Activated CD4-positive, alpha-beta T cell treated with anti-CD3 and anti-CD28 coated beads, Interleukin-2, amount 50 U/mL, for 16 hours (primary cell): ENCODE data around the gene CSDE1.
A peak's percentile ranks its signal among the peaks of the same experiment; 100 is the strongest.
"Not testable (repeated sequence)": the region's sequence is repeated elsewhere in the genome, so short reads cannot be mapped to it uniquely, and the experiment has no call there.

Experiments used
- DNase-seq: peaks from one replicate; pipeline ENCODE4 v3.0.0-alpha.2; 2020

Gene CSDE1

DNA sequence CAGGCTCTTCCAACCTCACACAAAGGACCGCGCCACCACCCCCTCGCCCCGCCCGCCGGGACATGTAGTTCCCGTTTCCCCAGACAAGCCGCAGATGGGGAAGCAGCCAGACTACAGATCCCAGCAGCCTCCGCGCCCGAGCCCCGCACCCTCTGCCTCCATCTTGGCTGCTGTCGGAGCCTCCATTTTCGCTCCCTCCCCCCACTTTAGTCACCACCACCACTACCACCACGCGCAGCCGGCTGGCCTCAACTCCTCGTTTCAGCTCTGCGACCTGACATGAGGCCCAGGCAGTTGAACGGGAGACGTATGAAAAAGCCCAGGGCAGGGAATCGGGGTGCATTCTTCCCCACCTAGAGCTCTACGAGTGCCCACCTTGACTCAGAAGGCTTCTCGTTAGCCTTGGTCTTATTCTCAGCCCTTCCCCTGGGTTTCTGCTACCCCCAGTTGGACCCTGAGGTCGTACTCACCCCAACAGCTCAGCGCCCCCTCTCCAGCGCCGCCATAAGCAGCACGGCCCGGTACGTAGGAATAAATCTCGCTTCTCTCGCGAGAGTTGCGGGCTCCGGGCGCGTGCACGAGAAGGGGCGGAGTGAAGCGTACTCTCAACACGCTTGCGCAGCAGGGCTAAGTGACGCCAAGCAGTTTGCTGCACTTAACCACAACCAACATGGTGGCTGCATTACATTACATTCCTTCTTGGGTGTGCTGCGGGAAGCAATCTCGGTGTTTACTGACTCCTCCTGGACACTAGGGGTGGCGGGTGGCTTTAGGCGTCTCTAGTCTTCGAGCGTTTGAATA, at the start of gene CSDE1:
TSS of gene CSDE1 (minus strand) at position 530 of the 801 bp plus-strand sequence. CDS start 18,094 bp downstream, outside the sequence.
- peak; percentile 98 for DNase-seq

DNA sequence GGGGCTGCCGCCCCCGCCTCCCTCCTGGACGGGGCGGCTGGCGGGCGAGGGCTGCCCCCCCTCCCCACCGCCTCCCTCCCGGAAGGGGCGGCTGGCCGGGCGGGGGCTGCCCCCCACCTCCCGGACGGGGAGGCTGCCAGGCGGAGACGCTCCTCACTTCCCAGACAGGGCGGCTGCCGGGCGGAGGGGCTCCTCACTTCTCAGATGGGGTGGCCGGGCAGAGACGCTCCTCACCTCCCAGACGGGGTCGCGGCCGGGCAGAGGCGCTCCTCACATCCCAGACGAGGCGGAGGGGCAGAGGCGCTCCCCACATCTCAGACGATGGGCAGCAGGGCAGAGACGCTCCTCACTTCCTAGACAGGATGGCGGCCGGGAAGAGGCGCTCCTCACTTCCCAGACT, 46.7 kb upstream of the CSDE1 start:
- DNase-seq: not testable (repeated sequence)

DNA sequence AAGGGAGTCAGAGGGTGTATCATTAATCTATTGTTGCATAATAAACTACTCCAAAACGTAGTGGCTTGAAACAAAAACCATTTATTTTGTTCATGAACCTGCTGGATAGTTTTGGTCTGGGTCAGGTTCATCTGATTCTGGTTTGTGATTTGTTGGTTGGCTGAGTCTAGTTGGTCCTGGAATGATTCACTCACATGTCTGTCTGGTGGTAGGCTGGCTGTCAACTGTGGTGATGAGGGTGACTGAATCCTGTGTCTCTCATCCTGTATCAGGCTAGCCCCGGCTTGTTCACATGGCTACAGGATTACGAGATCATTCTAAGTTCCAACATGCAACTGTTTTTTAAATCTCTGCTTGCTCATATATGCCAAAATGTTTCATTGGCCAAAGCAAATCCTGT, 45.2 kb upstream of the CSDE1 start:
- peak; percentile 6 for DNase-seq

DNA sequence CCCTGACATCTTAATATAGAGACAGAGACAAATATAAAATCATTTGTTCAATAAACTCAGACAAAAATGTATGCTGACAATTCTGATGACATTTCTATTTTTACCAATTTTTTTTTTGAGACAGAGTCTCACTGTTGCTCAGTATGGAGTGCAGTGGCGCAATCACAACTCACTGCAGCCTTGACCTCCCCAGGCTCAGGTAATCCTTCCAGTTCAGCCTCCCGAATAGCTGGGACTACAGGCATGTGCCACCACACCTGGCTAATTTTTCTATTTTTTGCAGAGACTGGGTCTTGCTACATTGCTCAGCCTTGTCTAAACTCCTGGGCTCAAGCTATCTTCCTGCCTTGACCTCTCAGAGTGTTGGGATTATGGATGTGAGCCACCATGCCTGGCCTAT, 36.3 kb upstream of the CSDE1 start:
- no peak for DNase-seq

DNA sequence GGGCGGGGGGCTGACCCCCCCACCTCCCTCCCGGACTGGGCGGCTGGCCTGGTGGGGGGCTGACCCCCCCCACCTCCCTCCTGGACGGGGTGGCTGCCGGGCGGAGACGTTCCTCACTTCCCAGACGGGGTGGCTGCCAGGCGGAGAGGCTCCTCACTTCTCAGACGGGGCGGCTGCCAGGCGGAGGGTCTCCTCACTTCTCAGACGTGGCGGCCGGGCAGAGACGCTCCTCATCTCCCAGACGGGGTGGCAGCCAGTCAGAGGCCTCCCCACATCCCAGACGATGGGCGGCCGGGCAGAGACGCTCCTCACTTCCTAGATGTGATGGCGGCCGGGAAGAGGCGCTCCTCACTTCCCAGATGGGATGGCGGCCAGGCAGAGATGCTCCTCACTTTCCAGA, 32.8 kb upstream of the CSDE1 start:
- not testable (repeated sequence) for DNase-seq

DNA sequence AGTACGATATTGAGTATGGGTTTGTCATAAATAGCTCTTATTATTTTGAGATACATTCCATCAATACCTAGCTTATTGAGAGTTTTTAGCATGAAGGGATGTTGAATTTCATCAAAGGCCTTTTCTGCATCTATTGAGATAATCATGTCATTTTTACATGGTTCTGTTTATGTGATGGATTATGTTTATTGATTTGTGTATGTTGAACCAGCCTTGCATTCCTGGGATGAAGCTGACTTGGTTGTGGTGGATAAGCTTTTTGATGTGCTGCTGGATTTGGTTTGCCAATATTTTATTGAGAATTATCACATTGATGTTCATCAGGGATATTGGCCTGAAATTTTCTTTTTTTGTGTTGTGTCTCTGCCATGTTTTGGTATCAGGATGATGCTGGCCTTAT, 28.7 kb upstream of the CSDE1 start:
- not testable (repeated sequence) for DNase-seq

DNA sequence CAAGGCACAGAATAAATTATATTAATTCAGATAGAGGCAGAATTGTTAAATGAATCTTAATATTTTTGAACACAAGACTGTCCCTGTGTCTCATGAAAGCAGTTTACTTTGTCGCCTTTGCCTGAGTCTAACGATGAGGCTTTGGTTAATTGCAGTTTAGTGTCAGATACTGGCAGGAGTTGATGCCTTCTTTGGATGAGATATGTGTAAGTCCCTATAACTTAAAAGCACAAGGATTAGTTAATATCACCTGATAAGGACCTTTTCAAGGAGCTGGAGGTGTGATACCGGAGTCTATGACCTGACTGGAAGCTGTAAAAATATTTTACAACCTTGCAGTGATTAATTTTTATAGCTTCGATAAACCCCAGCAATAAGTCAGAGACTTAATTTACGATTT, 24.7 kb upstream of the CSDE1 start:
- DNase-seq: no peak

DNA sequence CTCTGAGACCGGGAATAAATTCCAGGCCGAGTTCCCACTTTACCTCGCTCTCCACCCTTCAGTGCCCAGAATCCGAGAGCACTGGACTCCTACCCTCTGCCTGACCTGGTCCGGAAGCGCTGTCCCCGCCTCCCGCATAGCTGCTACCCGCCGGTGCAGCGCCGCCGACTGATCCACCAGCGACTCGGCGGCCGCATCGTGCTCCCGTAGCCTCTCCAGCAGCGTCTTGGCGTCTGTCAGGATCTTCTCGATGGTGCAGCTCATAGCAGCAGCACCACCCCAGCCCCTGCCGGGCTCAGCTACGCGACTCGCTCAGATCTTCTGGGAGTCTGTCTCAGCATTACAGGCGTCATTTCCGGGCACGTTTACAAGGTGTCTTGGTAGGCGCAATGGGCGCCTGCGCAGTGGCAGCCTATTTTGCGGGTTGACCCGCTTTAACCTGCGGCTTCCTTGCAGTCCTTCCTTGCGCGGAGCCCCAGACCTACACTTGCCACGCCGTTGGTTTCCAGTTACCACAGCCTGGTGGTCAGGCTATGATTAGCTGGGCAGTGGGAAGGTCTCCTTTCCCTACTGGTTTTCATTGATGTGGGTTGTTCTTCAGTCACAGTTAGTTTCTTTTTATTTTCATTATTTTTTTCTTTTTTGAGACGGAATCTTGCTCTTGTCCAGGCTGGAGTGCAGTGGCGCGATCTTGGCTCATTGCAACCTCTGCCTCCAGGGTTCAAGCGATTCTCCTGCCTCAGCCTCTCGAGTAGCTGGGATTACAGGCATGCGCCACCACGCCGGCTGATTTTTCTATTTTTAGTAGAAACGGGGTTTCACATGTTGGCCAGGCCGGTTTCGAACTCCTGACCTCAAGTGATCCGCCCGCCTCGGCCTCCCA, 22.8 kb upstream of the CSDE1 start, which contains the start of gene SIKE1:
TSS of gene SIKE1 (minus strand) at position 342 of the 883 bp plus-strand sequence. CDS start at position 264, 78 bp downstream.
- DNase-seq: peak; percentile 96

DNA sequence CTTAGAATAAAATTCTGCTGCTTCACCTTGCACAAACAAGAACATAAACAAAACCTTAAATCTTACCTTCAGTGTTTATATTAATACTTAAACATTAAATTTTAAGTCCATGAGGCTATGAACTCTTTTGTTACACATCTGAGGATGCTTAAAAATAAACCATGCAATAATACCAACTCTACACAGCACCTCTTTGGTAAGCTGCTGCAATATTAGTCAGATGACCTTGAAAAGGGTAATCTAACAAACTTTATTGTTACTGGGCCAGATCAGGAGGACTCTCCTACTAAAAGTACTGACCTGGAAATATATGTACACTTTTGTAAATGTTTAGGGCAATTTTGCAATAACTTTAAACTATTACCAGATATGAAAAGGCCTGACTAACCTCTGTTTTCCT, 21.9 kb upstream of the CSDE1 start:
- DNase-seq: no peak

DNA sequence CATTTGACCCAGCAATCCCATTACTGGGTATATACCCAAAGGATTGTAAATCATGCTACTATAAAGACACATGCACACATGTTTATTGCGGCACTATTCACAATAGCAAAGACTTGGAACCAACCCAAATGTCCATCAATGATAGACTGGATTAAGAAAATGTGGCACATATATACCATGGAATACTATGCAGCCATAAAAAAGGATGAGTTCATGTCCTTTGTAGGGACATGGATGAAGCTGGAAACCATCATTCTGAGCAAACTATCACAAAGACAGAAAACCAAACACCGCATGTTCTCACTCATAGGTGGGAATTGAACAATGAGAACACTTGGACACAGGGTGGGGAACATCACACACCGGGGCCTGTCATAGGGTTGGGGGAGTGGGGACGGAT, 18.9 kb upstream of the CSDE1 start:
- not testable (repeated sequence) for DNase-seq

DNA sequence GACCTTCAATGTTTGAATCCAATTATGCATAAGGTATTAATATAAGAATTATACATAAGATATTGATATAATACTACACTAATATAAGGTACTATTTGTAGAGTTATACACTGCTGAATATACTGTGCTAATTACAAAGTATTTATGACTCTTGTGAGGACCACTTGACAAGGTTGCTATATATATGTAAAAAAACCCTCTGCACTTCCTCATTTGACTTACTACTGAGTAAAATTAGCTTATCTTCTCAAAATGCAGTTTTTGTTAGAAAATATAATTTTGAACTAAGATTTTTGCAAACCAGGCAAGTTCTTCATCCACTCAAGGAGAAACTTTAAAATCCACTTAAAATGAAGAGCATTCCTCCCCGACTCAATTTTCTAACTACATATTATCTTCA, 14.2 kb upstream of the CSDE1 start:
- DNase-seq: no peak

DNA sequence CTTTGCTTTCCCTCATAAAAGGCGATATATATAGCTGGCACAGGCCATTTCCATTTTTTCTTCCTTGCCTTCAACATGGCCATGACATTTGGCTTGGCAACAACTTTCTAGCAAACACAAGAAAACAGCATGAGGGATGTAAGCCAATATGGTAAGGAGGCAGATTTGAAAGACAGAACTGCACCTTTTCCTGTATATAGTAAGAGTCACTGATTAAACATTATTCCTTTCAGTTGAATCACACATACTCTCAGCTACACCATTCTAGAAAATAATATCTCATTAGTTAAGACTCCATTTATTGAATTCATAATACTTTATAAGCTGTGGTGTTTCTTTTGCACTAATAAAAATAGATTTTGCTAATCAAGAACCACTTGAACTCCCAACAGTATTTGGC, 13.2 kb upstream of the CSDE1 start:
- no peak for DNase-seq

DNA sequence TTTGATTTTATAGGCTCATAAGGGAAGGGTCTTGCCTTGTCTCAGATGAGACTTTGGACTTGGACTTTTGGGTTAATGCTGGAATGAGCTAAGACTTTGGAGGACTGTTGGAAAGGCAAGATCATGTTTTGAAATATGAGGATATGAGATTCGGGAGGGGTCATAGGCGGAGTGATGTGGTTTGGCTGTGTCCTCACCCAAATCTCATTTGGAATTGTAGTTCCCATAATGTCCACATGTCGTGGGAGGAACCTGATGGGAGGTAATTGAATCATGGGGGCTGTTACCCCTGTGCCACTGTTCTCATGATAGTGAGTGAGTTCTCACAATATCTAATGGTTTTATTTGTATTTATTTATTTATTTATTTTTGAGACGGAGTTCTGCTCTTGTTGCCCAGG, 6.9 kb upstream of the CSDE1 start:
- no peak for DNase-seq

DNA sequence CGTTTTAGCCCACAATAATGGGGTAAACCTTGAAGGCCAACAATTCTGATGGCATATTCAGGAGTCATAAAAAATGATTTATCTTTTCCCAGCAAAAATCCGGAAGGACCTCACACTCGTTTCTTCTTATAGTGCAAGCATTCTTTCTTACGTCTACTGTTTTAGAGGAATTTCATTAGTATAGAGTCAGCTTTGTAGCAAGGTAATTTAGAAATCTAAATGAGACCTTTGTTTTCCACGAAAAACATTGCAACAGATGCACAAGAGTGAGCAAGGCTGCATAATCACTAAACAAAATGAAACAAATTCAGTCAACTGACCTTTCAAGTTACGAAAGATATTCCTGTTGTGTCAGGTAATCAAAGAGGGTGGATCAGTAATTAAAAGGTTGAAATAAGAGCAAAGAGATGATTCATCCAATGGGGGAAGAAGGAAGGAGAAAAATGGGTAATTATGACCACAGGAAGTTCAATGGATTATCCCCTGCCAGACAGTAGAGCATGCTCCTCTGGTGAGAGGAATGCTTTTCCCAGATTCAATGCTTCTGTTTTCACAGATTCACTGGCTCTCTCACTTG, 560 bp upstream of the CSDE1 start:
- no peak for DNase-seq

DNA sequence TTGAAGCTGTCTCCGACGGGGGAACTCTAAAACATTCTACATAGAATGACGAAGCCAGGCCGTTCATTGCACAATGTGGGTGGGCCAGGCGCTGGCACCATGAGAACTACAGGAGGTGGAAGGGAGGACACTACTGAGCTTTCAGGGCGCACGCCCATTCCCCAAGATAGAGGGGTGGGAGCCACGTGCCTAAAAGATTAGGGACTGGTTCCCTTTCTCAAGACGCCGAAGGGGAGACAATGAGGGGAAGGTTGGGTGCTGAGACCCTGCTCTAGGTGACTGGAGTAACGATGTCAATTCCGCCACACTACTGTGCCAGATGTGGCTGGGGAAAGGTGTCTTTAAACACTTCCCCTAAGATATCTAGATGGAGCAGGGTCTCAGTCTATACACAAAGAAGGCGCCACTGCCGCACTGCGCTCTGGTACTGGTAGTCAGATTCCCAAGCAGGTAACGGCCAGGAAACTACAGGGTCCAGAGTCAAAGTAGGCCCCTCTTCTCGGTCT, 782 bp downstream of the CSDE1 start:
- peak; percentile 17 for DNase-seq

DNA sequence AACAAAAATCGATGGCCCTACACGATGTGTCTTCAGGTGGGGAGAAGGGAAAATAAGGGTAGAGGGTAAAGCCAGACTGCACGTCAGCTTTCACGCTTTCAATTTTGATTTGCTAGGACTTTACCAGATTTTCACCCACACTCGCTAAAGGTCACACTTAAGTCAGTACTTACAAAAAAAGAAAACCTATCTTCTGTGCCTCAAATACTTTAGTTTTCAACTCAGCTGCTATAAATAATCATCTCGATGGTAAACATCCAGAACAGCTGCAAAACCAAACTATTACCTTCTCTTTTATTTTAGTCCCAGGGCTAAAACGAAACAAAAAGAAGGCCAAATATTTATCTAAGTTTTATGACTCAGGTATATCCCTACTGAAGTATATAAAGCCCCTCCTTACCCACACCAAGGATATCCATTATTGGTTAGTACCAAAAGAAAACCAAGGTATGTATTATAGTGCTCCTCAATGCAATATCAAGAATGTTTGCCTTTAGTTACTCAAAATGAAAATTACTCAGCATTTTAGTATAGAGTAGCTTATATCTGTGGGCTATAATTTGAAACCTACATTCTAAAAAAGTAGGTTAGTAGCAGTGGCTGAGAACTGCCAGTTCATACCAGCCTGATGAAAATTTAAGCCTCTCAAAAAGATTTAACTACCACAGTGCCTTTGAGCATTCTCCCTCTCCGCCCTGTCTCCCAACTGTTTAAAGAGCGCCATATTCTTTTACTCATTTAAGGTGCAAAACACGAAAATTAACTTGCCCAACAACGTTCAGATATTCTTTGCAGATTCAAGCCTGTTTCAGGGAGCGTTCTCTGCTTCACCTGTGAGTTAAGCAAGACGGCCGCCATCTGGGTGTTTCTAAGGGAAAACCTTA, 1.5 kb downstream of the CSDE1 start:
- DNase-seq: peak; percentile 37

DNA sequence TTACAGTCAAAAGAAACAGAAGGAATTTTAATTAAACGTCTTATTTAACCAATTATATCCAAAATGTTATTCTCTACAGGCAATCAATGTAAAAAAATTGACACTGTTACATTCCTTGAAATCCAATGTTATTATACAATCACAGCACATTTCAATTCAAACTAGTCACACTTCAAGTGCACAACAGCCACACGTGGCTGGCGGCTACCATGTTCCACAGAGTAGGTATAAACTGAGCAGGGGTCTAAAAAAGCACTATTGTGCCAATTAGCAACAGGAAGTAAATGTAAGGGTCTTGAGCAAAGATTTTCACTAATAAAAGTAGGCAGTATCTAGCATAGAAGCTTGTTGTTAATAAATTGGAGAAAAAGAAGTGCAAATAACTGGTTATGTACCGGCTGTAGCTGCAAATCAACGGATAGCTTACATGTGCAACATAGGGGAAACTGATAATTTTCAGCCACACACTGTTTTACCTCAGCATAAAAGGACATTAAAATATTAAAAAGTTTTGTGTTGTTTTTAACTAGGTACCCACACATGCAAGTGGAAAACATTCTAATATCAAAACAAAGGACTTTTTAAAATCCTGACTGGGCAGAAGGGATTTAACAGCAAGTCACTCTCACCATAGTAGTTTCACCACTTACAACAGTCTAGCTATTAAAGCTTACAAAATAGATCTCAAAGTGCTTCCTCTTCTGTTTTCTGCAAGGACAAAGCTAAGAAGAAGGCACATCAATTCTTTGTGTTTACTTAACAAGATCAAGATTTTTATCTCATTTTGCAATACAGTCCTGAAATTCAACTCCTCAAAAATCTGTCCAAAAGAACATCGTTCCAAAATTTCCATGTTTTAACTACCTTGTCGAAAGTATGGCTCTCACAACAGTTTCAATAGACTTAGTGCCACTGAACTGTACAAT, 2.5 kb downstream of the CSDE1 start:
- no peak for DNase-seq

DNA sequence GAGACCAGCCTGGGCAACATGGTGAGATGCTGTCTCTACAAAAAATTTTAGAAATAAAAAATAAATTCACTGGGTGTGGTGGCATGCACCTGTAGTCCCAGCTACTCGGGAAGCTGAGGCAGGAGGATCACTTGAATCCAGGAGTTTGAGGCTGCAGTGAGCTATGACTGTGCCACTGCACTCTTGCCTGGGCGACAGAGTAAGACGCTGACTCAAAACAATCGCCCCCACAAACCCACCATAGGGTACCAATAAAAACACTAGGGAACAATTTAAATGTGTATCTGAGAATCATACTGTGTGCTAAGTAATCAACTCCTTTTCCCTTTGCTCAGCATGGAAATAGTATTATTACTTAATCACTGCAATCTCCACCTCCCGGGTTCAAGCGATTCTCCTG, 4.1 kb downstream of the CSDE1 start:
- peak; percentile 34 for DNase-seq

DNA sequence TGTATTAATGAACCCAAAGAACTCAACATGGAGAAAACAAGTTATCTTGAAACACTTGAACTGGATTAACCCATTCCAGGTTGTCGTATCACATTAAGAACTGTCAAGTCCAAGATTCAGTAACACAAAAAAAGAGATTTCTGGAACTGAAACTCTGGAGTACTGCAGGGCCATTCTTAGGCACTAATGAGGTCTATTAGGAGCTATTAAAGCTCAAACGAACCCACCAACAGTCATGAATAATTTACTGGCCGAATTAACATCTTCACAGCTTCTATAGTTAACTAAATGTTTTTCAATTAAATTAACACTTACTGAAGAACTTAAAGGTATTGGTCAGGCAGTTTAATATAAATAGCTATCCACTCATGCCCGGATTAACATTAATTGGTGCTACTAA, 4.6 kb downstream of the CSDE1 start:
- DNase-seq: no peak

DNA sequence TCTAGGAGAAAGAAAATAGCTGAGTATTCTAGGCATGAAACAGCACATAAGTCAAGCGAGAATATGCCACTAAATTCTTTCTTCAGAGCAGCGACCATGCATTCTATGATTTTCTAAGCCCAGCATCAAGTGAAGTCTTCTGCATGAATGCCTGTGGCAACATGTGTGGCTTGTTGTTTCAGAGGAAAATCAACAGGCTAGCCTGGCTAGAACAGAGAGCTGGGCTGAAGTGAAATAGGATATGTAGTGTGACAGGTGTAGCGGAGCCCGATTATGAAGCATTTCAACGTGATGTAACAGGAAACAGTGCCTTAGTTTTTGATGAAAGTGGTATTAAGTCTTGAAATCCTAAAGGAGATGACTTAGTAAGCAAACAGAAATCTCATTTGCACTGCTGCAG, 7.0 kb downstream of the CSDE1 start:
- no peak for DNase-seq

DNA sequence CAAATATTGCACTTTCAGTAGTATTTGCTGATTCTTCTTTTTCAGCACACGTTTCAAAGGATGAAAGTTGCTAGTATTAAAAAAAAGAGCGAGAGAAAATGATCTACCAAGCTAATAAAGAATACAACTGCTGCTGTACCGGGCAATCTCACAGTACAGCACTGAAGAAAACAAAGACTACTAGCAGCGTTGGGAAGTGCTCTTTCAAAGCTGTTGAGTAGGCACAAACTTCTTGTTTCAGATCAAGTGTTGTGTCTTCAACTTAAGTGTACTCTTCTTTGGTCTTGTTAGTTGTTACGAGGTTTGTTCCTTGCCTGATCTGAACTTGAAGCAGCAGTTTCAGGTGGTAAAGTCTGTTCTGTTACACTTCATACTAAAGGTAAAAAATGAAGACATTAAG, 7.9 kb downstream of the CSDE1 start:
- DNase-seq: no peak
